NOMO-1 treated with DMSO at 0.1 percent for 48 hours (cell line): Measurements from ENCODE around the gene CST3.
A peak's percentile ranks its signal among the peaks of the same experiment; 100 is the strongest.
"Not testable (repeated sequence)": the region's sequence is repeated elsewhere in the genome, so short reads cannot be mapped to it uniquely, and the experiment has no call there.

Experiments
- DNase-seq: peaks from one replicate; lab custom pipeline; 2025; ENCODE audit not compliant: unreplicated experiment; lab: John Stamatoyannopoulos, UW

CST3 gene

DNA sequence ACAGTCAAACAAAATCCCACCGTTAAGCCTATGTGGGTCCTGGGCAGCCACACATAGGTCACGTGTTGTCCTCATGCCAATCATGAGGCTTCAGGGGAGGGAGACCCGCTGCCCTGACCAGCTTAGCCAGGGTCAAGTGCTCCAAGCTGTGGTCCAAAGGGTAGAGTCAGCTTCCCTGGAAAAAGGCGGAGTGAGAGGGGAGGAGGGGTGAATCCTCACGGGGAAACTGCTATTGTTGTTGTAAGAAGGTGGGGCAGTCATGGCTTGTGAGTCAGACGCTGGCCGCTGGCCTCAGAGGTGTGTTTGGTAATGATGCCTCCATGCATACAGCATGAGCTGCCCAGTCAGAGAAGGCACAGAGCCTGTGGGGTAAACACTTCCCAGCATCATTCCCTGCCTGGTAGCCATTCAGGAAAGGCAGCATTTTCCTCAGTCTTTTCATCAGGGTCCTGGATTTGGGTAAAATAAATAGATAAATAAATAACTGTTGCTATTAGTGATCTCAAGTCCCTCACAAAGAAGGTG is 8.7 kb downstream of the CST3 start:
- no peak for DNase-seq

DNA sequence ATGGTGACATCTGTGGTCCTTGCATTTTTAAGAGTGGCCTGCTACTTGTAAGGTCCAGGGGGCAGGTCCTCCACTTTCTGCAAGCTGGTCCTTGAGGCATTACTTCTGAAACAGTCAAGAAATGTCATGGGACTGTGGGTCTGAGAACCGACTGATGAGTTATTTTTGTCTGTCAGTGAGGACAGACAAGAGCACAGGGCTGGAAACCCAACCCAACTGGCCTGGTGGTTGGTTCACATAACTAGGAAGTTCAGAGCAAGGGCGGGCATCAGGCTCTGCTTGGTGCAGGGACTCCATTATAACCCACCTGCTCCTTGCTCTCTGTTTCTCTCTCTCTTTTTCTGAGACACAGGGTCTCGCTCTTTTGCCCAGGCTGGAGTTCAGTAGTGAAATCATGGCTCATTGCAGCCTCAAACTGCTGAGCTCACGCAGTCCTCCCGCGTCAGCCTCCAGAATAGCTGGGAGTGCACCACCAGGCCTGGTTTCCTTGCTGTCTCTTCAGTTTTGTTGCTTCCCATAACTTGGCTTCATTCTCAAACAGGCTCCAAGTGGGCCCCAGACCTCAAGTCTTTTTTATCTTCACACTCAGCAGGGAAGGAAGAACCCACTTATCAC is 9.2 kb downstream of the CST3 start:
- DNase-seq = no peak

DNA sequence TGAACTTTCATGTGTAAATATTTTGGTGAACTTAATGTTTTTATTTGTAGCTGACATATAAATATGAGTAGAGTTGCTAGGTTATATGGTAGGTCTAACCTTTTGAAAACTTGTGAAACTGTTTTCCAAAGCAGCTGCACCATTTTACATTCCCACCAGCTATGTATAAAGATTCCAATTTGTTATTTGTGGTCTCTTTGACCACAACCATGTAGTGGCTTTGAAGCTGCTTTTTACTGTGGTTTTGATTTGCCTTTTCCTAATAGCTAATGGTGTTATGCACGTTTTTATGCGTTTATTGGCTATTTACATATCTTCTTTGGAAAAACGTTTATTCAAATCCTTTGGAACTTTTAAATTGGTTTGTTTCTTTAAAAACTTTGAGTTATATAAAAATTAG is 10.3 kb downstream of the CST3 start:
- DNase-seq = no peak

DNA sequence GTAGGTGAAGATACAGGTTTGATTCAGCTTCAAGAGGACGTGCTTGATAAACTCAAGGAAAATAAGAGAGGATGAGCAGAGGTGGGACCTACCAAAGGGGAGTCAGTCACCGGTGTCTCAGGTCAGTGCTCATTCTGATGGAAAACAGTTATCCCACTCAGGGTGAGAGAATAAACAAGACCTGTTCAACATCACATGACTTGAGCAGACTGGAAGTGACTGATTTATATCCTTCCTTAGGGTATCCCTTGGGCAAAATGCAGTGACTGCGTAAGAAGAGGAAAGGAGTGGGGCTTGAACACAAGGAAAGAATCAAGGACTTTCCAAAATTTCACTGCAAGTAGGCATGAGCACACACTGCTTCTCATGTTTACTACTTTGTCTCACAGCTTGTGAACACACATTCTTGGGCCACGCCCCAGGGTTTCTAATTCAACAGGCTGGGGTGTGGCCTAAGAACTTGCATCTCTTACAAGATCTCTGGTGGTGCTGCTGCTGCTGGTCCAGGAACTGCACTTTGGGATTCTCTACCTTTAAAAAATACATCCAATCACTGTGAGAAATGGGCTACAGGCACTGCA is 11.6 kb downstream of the CST3 start:
- no peak for DNase-seq

DNA sequence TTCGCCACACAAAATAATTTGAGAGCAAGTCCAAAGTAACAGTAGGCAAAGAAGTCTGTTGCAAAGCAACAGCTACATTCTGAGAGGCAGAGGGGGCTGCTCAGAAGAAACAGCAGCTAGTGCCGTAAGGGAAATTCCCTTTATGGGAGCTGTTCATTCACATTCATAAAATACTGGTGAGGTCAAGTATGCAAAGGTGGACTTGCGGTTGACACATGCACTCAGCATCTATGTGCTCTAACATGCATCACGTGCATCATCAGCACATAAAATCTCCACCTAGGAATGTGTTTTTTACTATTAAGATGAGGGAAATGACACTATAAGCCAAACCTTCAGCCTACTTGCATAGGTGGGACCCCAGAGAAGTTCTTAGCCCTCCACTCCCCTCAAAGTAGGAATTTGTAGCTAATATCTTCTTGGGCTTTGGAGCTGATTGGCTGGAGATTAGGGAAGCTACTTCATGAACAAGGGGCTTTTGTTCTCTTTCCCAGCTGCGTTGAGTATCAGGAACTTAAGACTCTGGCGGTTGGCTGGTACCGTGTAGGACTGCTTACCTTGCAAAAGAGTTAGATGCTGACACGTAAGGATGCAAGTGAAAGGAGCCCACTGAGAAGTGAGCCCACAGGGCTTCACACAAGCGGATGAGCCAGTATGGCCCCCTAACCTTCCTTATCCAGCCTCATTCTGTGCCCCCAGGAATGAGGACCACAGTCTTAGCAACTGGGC is 12.4 kb downstream of the CST3 start:
- no peak for DNase-seq

DNA sequence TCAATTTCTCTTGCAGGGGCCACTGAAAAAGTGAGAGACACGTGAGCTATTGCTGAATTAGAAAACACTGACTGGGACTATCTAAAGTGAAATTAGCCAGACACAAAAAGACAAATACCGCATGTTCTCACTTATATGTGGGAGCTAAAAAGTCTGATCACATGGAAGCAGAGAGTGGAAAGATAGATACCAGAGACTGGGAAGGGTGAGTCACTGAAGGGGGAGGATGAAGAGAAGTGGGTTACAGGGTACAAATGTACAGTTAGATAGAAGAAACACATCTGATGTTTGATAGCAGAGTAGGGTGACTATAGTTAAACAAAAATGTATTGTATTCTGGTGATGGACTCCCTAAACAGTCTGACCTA is 13.4 kb downstream of the CST3 start:
- no peak for DNase-seq

DNA sequence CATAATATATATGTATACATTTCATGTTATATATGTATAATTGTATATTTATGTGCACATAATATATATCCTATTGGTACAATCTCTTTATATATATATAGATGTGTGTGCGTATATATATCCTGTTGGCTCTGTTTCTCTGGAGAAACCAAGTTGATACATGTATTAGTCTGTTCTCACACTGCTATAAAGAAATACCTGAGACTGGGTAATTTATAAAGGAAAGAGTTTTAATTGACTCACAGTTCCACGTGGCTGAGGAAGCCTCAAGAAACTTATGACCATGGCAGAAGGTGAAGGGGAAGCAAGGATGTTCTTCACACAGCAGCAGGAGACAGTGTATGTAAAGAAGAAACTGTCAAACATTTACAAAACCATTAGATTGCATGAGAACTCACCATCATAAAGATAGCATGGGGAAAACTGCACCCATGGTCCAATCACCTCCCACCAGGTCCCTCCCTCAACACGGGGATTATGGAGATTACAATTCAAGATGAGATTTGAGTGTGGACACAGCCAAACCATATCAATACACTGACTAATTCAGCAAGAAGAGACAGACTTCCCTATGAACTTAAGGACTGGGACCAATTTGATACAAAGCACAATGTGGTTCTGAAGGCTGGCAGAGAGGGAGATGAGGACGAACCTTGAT is 14.0 kb downstream of the CST3 start:
- no peak for DNase-seq

DNA sequence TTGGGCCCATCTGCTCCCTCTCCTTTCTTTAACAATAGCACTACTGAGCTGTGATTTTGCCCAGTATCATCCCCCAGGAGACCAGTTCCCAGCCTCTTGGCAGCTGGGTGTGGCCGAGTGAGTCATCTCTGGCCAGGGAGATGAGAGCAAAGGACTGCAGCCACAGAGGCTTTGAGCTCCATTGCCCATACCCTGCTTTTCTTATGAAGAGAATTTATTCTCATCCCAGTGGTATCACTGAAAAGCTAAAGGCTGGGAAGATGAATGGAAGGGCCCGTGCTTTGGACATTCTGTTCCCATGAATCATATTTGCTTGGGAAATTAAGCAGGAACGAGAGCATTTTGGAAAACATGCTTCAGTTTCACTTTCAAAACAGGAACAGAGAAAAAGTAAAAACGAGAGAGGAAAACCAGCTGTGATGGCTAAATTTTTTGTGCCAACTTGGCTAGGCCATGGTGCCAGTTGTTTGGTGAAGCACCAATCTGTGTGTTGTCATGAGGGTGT is 14.9 kb downstream of the CST3 start:
- DNase-seq = peak; percentile 30

DNA sequence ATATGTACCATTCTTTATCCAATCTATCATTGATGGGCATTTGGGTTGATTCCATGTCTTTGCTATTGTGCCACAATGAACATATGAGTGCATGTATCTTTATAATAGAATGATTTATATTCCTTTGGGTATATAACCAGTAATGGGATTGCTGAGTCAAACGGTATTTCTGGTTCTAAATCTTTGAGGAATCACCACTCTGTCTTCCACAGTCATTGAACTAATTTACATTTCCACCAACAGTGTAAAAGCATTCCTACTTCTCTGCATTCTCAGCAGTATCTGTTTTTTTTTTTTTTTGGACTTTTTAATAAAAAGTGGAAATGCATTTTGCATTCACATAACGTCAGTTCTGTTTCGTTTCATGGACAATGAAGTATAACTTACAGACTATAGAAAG is 15.4 kb downstream of the CST3 start:
- DNase-seq = not testable (repeated sequence)

DNA sequence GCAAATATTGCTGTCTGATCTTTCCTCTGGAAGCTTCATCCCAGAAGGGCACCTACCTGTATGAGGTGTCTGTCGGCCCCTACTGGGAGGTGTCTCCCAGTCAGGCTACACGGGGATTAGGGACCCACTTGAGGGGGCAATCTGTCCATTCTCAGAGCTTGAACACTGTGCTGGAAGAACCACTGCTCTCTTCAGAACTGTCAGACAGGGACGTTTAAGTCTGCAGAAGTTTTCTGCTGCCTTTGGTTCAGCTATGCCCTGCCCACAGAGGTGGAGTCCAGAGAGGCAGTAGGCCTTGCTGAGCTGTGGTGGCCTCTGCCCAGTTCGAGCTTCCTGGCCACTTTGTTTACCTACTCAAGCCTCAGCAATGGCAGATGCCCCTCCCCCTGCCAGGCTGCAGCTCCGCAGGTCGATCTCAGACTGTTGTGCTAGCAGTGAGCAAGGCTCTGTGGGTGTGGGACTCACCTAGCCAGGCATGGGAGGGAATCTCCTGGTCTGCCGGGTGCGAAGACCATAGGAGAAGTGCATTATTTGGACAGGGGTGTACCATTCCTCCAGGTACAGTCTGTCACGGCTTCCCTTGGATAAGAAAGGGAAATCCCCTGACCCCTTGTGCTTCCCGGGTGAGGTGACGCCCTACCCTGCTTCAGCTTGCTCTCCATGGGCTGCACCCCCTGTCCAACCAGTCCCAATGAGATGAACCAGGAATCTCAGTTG is 16.9 kb downstream of the CST3 start:
- not testable (repeated sequence) for DNase-seq

DNA sequence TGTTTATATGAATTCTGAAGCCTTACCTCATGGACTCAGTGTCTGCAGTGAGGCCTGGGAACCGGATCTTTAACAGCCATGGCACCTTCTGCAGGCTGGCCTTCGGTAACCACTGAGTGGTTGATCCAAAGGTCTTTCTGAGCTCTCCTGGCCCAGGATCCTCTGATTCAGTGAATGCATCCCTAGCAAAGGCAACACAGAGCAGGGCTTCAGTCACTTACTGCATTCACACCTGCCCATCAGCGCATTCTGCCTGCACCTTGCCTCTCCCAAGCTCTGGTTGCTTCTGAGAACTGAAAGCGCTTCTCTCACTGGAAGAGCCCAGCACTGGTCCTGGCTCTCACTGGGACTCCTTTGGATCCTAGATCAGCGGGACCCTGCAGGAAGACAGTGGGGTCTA is 23.6 kb downstream of the CST3 start:
- DNase-seq = no peak

DNA sequence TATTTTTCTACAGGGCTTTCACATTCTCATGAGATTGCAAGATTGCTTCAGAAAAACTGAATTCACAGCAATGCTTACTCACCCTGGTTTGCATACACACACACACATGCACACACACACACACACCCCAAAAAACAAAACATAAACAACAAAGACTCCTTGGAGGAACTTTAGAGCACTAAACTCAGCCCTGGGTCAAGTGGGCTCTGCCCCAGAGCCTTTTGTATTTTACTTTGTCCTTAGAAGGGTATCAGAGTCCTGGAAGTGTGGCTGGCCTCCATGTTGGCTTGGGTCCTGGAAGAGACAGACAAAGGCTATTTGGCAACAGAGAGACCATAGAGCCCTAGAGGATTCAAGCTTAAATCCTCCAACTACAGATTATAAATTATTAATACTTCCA is 24.1 kb downstream of the CST3 start:
- no peak for DNase-seq

DNA sequence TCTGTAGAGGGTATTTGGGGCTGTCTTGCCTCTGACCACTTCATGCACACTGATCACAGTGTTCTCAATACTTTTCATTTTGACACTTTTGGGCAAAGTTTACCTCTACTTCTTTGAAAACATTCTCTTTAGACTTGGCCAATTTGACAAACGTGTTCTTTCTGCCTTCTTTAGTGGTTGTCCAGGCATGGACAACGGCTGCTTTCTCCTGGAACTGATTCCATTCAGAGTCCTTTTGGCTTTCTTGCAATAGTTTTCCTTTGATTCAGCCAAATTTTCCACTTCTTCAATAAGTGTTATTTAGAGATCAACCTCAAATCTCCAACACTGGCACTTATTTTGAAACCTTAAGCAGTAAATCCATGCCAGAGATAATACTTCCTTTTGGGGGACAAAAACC is 25.4 kb downstream of the CST3 start:
- DNase-seq = no peak

DNA sequence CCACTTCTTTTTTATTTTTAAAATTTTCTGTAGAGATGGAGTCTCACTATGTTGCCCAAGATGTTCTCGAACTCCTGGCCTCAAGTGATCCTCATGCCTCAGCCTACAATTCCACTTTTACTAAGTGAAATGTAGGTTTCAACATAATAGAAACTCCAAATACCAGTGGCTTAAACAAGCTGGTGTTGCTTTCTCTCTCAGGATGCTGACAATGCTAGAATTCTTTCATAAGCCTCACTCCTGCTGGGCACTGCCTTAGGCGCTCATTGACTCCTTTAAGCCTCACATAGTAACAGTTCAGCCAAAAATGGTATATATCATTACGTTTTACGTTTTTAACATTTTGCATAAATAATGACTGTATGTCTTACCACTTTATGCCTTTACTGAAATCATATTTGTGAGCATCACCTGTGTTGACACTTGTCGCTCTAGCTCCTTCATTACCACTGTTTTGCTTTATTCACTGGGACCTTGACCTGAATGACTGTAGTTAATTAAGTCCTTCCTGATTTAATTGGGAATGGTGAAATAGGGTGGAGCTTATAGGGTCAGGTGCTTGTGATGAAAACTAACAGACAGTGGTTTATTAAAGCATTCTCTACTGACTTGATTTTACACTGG is 28.2 kb downstream of the CST3 start:
- DNase-seq = no peak

DNA sequence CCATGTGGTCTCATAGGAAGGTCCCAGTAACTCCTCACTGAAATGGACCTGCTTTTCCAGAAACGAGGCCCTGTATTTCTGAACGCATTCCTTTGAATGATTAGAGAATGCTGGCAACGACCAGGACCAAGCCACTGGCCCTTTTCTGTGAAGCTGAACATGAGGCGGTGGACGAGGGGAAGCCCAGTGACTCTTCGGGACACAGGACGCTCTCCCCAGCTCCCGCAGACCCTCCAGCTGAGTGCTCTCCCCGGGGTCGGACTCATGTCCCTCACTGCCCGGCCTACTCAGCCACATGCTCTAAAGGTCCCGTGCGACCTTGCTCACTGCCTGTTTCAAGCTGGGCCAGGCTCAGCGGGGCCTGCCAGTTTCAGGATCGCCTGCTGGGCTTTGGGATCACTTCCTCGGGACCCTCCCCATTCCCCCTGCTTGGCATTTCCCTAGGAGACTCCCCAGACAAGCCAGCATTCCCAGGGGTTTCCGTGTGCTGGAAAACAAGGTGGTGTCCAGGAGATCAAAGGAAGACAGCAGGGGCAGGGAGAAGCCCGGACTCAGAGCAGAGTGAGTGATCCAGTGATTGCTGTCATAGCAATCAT is 29.4 kb downstream of the CST3 start:
- no peak for DNase-seq

DNA sequence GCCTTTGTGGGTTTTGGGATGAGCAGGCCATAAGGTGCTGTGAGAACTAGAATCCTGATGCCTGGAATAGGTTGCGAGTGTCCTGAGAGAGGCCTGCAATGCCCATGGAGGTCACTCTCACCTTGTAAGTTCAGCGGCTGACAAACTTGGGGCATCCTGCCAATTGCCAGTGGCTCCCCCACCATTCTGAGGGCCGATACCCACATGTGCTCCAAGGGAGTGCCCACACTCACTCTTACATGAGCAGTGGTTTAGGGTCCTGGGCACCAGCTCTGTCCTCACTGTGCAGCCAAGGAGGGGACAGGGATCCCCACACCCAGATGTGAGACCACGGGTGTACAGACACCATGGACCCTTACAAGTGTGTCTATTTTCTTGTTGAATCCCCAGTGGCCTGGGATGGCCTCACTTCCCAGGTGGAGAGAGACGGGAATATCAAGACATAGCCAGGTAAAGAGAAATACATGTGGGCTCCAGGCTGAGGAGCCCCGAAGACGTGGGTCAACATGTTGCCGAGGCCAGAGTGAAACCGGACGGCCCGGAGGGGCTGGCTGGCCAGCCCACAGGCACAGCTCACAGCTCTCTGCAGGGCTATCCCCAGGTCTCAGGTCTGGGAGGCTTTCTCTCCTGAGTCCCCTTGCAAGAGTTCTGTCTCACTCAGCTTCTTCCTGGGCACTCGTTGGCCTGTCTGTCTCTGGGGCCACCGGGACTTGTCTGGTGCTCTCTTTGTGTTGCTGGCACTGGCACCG is 30.1 kb downstream of the CST3 start:
- DNase-seq = no peak

DNA sequence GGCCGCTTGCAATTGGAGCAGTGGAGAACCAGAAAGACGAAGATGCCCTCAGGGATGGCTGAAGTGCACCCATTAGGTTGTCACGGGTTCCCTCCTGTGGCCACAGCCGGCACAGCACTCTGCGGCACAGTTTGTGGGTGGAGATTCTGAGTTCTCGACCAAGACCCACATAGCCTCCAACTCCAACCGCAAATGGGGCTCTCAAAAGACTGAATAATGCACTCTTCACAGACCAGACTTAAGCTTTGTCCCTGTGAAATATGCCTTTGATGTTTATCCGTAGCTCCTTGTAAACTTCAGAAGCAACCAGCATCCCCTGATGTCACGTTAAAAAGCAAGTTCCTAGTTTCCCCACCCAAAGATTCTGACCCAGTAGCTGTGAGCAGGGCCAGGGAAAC is 31.1 kb downstream of the CST3 start:
- peak; percentile 51 for DNase-seq

DNA sequence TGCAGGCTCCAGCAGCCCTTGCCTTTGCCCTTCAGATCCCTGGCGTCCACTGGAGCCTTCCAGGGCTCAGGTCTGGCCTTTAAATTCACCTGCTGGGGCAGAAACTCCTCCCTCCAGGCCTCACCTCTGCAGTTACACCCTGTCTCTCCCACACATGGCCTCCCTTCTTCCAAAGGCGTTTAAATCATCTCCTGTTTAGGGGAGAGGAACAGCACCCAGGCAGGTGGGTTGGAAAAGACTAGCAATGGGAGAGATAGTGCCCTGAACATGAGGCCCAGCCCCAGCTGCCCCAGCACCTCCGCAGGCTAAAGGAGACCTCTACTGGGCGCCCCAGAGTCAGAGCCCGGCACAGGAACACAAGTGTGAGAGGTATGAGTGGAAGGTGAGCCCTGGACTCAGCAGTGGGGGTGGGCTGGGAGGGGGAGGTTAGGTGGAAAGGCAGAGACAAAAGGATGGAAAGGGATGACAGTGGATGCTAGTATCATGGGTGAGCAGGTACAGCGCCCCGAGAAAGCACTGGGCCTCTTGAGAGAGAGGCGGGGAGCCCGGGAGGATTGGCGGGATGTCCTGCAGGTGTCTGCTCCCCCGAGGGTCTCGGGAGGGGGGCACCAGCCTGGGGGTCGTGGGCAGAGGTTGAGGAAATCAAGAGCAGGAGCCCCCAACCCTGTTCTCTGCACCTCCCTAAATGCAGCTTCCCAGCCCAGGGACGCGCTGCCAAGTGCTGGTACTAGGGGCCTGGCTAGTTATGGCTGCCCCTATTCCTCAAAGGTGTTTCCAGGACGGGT is 31.7 kb downstream of the CST3 start, which contains the start of gene CST9:
Gene CST9 (minus strand): TSS at position 51 of the 785 bp plus-strand sequence. CDS start 53 bp downstream, outside the sequence.
- no peak for DNase-seq

DNA sequence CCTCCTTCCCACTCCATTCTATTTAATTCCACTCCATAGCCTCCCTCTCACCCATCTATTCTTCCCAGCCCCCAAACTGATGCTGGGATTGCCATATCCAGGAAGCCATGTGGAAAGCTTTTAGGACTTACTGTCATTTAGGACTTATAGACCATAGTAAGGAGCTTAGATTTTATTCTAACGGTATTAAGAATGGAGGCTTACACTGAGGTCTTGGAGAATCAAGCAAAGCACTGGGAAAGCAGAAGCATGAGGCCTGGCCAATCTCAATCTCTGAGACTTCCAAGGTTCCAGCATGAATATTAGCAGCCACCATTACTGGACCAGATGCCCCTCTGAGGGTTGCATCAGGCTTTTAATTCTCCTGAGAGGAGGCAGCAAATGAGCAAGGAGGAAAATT is 33.4 kb downstream of the CST3 start:
- DNase-seq = no peak
